Natural killer cell (primary cell): ENCODE measurements around the gene SLC12A7. TPM values are rescaled to one million over a fixed set of nuclear protein-coding genes. Genes with fewer than 3 reads are reported as not detected.

Source experiments
- ATAC-seq, 3 donors: fragments of 150-1000 bp in 2 of 3; fragments of 200-7000 bp in 1 of 3; cut with Tn5 transposase; 1 replicate in 1 of 3; 2 replicates in 2 of 3; pipeline ENCODE4 v1.10.0; 2021; ENCODE audit warnings: mild to moderate bottlenecking in 2 of 3, moderate library complexity in 2 of 3
- DNase-seq, 2 donors: peaks; one replicate each; pipeline versions ENCODE4 v3.0.0 to v3.0.0-alpha.2; 2013 to 2021; ENCODE audit warnings: mixed read lengths in 1 of 2
- H3K27ac ChIP-seq: one replicate; pipeline ENCODE4 v1.5.1; 2013; ENCODE audit warnings: mild to moderate bottlenecking, low read length
- H3K27me3 ChIP-seq: one replicate; pipeline ENCODE4 v1.6.1; 2013; ENCODE audit warnings: low read length; ENCODE audit not compliant: control insufficient read depth, insufficient read depth
- H3K36me3 ChIP-seq: one replicate; pipeline ENCODE4 v1.6.1; 2013; ENCODE audit warnings: low read length; ENCODE audit not compliant: control insufficient read depth, insufficient read depth
- H3K4me1 ChIP-seq: one replicate; pipeline ENCODE4 v1.6.1; 2013; ENCODE audit warnings: low read length; ENCODE audit not compliant: control insufficient read depth, insufficient read depth
- H3K4me3 ChIP-seq: one replicate; pipeline ENCODE4 v1.5.1; 2013; ENCODE audit warnings: low read length
- H3K9me3 ChIP-seq: one replicate; pipeline ENCODE4 v1.6.1; 2013; ENCODE audit warnings: low read length; ENCODE audit not compliant: control insufficient read depth, insufficient read depth
- H3K27ac Mint-ChIP-seq, 2 donors: one replicate each; pipeline ENCODE4 v1.8.0; 2022; ENCODE audit warnings: mild to moderate bottlenecking in 2 of 2, mixed read lengths in 2 of 2, moderate library complexity in 1 of 2
- H3K27me3 Mint-ChIP-seq, 2 donors: one replicate each; pipeline ENCODE4 v1.8.0; 2022; ENCODE audit warnings: low read depth in 2 of 2, mixed read lengths in 2 of 2
- H3K36me3 Mint-ChIP-seq: one replicate; pipeline ENCODE4 v1.8.0; 2022; ENCODE audit warnings: mixed read lengths
- H3K4me1 Mint-ChIP-seq, 2 donors: one replicate each; pipeline ENCODE4 v1.8.0; 2022; ENCODE audit warnings: mixed read lengths in 2 of 2
- H3K4me3 Mint-ChIP-seq: one replicate; pipeline ENCODE4 v1.8.0; 2022; ENCODE audit warnings: mild to moderate bottlenecking, moderate library complexity, mixed read lengths
- H3K9me3 Mint-ChIP-seq, 2 donors: one replicate each; pipeline ENCODE4 v1.8.0; 2022; ENCODE audit warnings: mixed read lengths in 2 of 2
- WGBS: methylation state at CpG from one replicate; pipeline ENCODE4 v1.1.7; 2013; ENCODE audit warnings: missing lambda C conversion rate; ENCODE audit not compliant: insufficient coverage; 5-methylcytosine and 5-hydroxymethylcytosine counted together
- intact Hi-C: fragments of 100-400 bp; cut with micrococcal nuclease; formaldehyde crosslinking; loops from one replicate; pipeline ENCODE4 v1.14.2; 2022
- total RNA-seq, 4 donors: library from RNA; stranded (reverse); fragments of 120-200 nt in 1 of 4; gene quantifications; one replicate each; pipeline versions ENCODE4 v1.2.3 to v1.2.4, GENCODE V29; 2013 to 2022
- TF ChIP-seq, protein P1 (sequence below): fragments of 200-600 bp; IDR thresholded peaks from one replicate; pipeline ENCODE4 v1.8.0; 2022; ENCODE audit warnings: antibody characterized with exemption

The SLC12A7 gene
- total RNA-seq, 3 donors from 2014 or later (not counting 1 experiment from before 2014, with no cell fraction given): 53.2 to 92.5 (median 81.3) TPM

DNA sequence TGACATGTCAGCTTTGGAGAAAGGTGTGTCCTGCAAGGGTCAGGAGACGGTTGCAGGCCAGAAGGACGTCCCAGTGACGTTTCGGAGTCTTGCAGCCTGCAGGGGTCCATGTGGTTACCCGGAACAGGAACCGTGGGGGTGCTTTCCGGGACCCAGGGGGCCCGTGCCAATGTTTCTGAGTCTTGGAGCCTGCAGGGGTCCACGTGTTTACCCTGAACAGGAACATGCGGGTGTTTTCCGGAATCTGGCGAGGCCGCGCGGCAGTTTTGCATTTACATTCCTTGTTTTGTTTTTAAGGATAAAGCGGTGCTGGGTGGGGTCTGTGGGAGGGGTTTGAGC, 72.7 kb downstream of the SLC12A7 start:
- DNase-seq (no peak), ATAC-seq (no peak)
- intact Hi-C loops: no loop called here
- no peak overlapping the region for H3K4me3 ChIP-seq
- 89% methylated on average over 15 of the region's 16 CpGs for WGBS
- H3K27ac ChIP-seq: no peak overlapping the region
- Mint-ChIP-seq H3K36me3 (no peaks in the 10 kb centered on the region), H3K27me3 (no peaks in the 10 kb centered on the region), H3K4me3 (no peak overlapping the region), H3K4me1 (peaks cover 0 to 43% of the 10 kb centered on the region in 2 donors), H3K27ac (no peak overlapping the region), H3K9me3 (peaks cover 29 to 33% of the 10 kb centered on the region in 2 donors)
- H3K4me1 ChIP-seq: no peaks in the 10 kb centered on the region
- TF ChIP-seq, protein P1, sequence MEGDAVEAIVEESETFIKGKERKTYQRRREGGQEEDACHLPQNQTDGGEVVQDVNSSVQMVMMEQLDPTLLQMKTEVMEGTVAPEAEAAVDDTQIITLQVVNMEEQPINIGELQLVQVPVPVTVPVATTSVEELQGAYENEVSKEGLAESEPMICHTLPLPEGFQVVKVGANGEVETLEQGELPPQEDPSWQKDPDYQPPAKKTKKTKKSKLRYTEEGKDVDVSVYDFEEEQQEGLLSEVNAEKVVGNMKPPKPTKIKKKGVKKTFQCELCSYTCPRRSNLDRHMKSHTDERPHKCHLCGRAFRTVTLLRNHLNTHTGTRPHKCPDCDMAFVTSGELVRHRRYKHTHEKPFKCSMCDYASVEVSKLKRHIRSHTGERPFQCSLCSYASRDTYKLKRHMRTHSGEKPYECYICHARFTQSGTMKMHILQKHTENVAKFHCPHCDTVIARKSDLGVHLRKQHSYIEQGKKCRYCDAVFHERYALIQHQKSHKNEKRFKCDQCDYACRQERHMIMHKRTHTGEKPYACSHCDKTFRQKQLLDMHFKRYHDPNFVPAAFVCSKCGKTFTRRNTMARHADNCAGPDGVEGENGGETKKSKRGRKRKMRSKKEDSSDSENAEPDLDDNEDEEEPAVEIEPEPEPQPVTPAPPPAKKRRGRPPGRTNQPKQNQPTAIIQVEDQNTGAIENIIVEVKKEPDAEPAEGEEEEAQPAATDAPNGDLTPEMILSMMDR: no peak
- no peaks in the 10 kb centered on the region for H3K9me3 ChIP-seq
- H3K36me3 ChIP-seq: no peaks in the 10 kb centered on the region
- no peaks in the 10 kb centered on the region for H3K27me3 ChIP-seq

DNA sequence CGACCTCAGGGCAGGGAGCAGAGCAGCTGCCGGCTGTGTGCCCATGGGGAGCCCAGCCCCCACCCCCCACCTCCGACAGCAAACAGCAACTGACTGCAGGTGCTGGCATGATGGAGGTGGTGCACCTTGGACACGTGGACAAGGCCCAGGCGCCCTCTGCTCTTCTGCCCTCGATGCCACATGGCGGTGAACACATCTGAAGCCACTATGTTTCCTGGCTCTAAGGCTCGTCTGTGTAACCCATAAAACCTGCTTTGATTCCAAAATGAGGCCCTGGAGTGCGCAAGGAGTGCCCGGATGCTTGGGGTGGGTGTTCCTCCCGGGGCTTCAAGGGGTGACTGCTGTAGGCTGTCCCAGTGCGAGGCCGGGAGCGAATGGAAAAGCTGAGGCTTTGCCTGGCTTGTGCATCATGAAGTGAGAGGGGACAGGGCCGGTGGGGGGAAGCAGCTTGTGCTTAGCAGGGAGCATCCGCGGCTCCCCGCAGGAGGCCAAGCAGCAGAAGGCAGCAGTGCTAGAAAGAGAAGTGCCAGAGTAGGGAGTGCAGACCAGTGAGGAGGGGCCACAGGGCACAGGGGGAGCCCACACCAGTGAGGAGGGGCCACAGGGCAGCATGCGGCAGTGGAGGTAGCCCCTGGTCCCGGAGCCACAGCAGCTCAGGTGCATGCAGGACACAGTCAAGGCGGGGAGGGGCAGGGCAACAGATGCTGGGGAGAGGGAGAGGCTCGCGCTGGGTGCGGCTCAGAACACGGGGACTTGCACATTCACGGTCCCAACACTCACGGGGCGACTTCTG, 73.2 kb downstream of the SLC12A7 start:
- Histone ChIP-seq H3K27ac (no peak overlapping the region), H3K4me3 (no peak overlapping the region), H3K9me3 (no peaks in the 10 kb centered on the region), H3K4me1 (no peaks in the 10 kb centered on the region), H3K27me3 (peaks cover 2% of the 10 kb centered on the region), H3K36me3 (no peaks in the 10 kb centered on the region)
- Mint-ChIP-seq H3K27ac (no peak overlapping the region), H3K4me1 (peaks cover 0 to 38% of the 10 kb centered on the region in 2 donors), H3K27me3 (no peaks in the 10 kb centered on the region), H3K36me3 (no peaks in the 10 kb centered on the region), H3K9me3 (peaks cover 23 to 28% of the 10 kb centered on the region in 2 donors), H3K4me3 (no peak overlapping the region)
- TF ChIP-seq, protein P1: no peak
- intact Hi-C loops: no loop called here
- WGBS: 83% methylated on average over 28 of the region's 28 CpGs
- no peak for ATAC-seq
- DNase-seq: no peak

DNA sequence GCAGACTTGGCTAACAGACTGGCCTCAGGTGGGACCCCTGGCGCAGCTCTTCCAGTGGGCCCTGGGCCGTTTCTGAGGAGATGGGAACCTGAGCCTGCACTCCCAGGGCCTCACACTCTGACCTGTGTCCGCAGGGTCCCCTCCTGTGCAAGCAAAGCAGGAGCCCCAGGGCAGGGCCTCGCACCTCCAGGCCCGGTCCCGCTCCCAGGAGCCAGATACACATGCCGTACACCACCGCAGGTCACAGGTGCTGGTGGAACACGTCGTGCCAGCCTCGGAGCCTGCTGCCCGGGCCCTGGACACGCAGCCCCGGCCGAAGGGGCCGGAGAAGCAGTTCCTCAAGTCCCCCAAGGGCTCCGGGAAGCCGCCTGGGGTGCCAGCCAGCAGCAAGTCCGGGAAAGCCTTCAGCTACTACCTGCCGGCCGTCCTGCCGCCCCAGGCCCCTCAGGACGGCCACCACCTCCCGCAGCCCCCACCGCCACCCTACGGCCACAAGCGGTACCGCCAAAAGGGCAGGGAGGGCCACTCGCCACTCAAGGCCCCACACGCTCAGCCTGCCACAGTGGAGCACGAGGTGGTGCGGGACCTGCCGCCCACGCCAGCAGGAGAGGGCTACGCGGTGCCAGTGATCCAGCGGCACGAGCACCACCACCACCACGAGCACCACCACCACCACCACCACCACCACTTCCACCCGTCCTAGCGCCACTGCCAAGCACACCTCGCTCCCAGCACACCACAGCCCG, 74.0 kb downstream of the SLC12A7 start:
- H3K27ac Mint-ChIP-seq: no peak overlapping the region
- no peak for ATAC-seq
- Histone ChIP-seq H3K4me3 (no peak overlapping the region), H3K27ac (no peak overlapping the region), H3K9me3 (no peaks in the 10 kb centered on the region), H3K36me3 (no peaks in the 10 kb centered on the region), H3K4me1 (no peaks in the 10 kb centered on the region), H3K27me3 (peaks cover 2% of the 10 kb centered on the region)
- TF ChIP-seq, protein P1: no peak
- no peaks in the 10 kb centered on the region for H3K27me3 Mint-ChIP-seq
- WGBS: 90% methylated on average over 43 of the region's 43 CpGs
- no peaks in the 10 kb centered on the region for H3K36me3 Mint-ChIP-seq
- peaks cover 15 to 20% of the 10 kb centered on the region in 2 donors for H3K9me3 Mint-ChIP-seq
- H3K4me1 Mint-ChIP-seq: peaks cover 0 to 30% of the 10 kb centered on the region in 2 donors
- no peak overlapping the region for H3K4me3 Mint-ChIP-seq
- no peak for DNase-seq
- intact Hi-C loops: no loop called here
